Vagina (tissue), 2 donors: ENCODE results near the gene CCDC159.

ENCODE experiments used
- POLR2A ChIP-seq, 2 donors: fragments of 450-650 bp; IDR thresholded peaks; one replicate each; pipeline ENCODE4 v1.6.1; 2017; ENCODE audit warnings: antibody characterized with exemption in 2 of 2, mild to moderate bottlenecking in 2 of 2, moderate library complexity in 2 of 2
- POLR2AphosphoS5 ChIP-seq, 2 donors: sonication (generic); formaldehyde crosslinking; IDR thresholded peaks; one replicate each; pipeline ENCODE4 v1.9.0; 2017; ENCODE audit warnings: antibody characterized with exemption in 2 of 2, mild to moderate bottlenecking in 2 of 2, low read depth in 1 of 2; ENCODE audit not compliant: insufficient read depth in 1 of 2
- TF ChIP-seq, protein P1 (sequence below), 3 experiments: fragments of 450-650 bp in 2 of 3; fragments of 200-600 bp in 1 of 3; sonication (generic) in 1 of 3; IDR thresholded peaks; one replicate each; pipeline ENCODE4 v1.5.1; 2017 to 2019; ENCODE audit warnings: antibody characterized with exemption in 3 of 3, mild to moderate bottlenecking in 2 of 3, moderate library complexity in 2 of 3

DNA sequence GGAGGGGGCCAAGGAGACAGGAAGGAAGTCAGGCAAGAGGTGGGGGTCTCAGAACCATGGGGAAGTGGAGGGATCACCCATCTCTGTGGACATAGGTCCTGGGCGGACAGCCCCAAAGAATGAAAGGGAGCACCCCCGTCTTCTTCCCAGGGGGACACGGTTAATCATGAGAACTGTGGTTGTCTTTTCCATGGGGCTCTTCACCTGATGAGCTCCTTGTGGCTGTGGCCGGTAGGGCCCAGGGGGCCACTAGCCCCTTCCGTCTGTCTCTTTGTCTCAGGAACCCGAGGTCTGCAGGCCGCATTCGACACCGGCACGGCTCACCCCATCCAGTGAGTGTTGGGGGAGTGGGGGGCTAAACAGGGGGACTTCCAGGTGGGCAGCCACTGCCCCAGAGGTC is 17.6 kb downstream of the CCDC159 start:
- TF ChIP-seq, protein P1, sequence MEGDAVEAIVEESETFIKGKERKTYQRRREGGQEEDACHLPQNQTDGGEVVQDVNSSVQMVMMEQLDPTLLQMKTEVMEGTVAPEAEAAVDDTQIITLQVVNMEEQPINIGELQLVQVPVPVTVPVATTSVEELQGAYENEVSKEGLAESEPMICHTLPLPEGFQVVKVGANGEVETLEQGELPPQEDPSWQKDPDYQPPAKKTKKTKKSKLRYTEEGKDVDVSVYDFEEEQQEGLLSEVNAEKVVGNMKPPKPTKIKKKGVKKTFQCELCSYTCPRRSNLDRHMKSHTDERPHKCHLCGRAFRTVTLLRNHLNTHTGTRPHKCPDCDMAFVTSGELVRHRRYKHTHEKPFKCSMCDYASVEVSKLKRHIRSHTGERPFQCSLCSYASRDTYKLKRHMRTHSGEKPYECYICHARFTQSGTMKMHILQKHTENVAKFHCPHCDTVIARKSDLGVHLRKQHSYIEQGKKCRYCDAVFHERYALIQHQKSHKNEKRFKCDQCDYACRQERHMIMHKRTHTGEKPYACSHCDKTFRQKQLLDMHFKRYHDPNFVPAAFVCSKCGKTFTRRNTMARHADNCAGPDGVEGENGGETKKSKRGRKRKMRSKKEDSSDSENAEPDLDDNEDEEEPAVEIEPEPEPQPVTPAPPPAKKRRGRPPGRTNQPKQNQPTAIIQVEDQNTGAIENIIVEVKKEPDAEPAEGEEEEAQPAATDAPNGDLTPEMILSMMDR (IDR thresholded peaks at IDR 0.05) = no peak
- no peak for TF ChIP-seq POLR2AphosphoS5 (IDR thresholded peaks at IDR 0.05; ENCODE audit: insufficient read depth in 1 of 2, low read depth in 1 of 2)
- no peak for TF ChIP-seq POLR2A (IDR thresholded peaks at IDR 0.05)
